K562 (cell line): ENCODE measurements around the gene SKAP1. TPM values are rescaled to one million over a fixed set of nuclear protein-coding genes. Genes with fewer than 3 reads are reported as not detected.

Experiments
- BRCA1 ChIP-seq, 2 experiments: fragments of 450-650 bp in 1 of 2; sonication (generic) in 1 of 2; formaldehyde crosslinking in 1 of 2; IDR thresholded peaks; 2 replicates each; pipeline versions ENCODE4 v1.5.0 to v1.6.1; 2017 to 2020; ENCODE audit warnings: mild to moderate bottlenecking in 1 of 2, missing genetic modification reagents in 1 of 2
- ESRRB ChIP-seq: fragments of 250-450 bp; sonication (Bioruptor Pico); IDR thresholded peaks from 2 replicates; pipeline ENCODE4 v1.5.0; 2020; ENCODE audit warnings: mild to moderate bottlenecking, moderate library complexity, borderline replicate concordance
- FIP1L1 ChIP-seq: fragments of 200-400 bp; formaldehyde crosslinking; IDR thresholded peaks from 2 replicates; pipeline ENCODE4 v1.6.1; 2018; ENCODE audit warnings: mild to moderate bottlenecking, low read depth, low read length; ENCODE audit not compliant: poor library complexity, severe bottlenecking
- FOXJ2 ChIP-seq: fragments of 200-800 bp; sonication (Bioruptor generic); IDR thresholded peaks from 2 replicates; pipeline ENCODE4 v1.6.1; 2016; ENCODE audit warnings: missing genetic modification characterization, missing compliant biosample characterization
- MTF1 ChIP-seq: fragments of 250-450 bp; sonication (Bioruptor Pico); IDR thresholded peaks from 2 replicates; pipeline ENCODE4 v1.9.0; 2021; ENCODE audit warnings: moderate library complexity, mild to moderate bottlenecking, inconsistent platforms, borderline replicate concordance
- MXI1 ChIP-seq: IDR thresholded peaks from 2 replicates; pipeline ENCODE4 v1.6.1; 2011; ENCODE audit warnings: low read depth, mild to moderate bottlenecking, improper control_type of control experiment, low read length
- NR2F6 ChIP-seq: fragments of 450-650 bp; formaldehyde crosslinking; IDR thresholded peaks from 2 replicates; pipeline ENCODE4 v1.4.0; 2020; ENCODE audit warnings: mild to moderate bottlenecking
- PRPF4 ChIP-seq: fragments of 200-400 bp; formaldehyde crosslinking; IDR thresholded peaks from one replicate; pipeline ENCODE4 v1.6.1; 2017; ENCODE audit warnings: low read length, low read depth, mild to moderate bottlenecking; ENCODE audit not compliant: insufficient read depth, poor library complexity, severe bottlenecking
- RB1 ChIP-seq: fragments of 450-650 bp; IDR thresholded peaks from 2 replicates; pipeline ENCODE4 v1.6.1; 2017; ENCODE audit warnings: low read depth, mild to moderate bottlenecking
- RBFOX2 ChIP-seq: fragments of 200-400 bp; formaldehyde crosslinking; IDR thresholded peaks from 2 replicates; pipeline ENCODE4 v1.6.1; 2017; ENCODE audit warnings: low read depth, mild to moderate bottlenecking, low read length, moderate library complexity
- SMARCA5 ChIP-seq: fragments of 450-650 bp; IDR thresholded peaks from 2 replicates; pipeline ENCODE4 v1.6.1; 2016
- SMARCE1 ChIP-seq: fragments of 450-650 bp; IDR thresholded peaks from 2 replicates; pipeline ENCODE4 v1.7.1; 2016; ENCODE audit warnings: mild to moderate bottlenecking
- SMC3 ChIP-seq: conservative IDR thresholded peaks from 2 replicates; pipeline ENCODE4 v1.6.1; 2011; ENCODE audit warnings: low read depth, low read length, improper control_type of control experiment; ENCODE audit not compliant: insufficient read depth
- polyA plus RNA-seq, 8 experiments: library from polyadenylated mRNA; depleted of rRNA in 4 of 8; stranded (reverse) in 5 of 8; unstranded in 3 of 8; fragments of >200 nt; fragmentation: Nextera tagmentation in 2 of 8; fragmentation: Illumina TruSeq in 1 of 8; extraction: Ambion mirVana in 2 of 8; extraction: Trizol in 1 of 8; gene quantifications; 2 replicates each; pipeline versions ENCODE4 v1.2.1 to v1.2.3, GENCODE V29; 2011 to 2014; ENCODE audit warnings: inconsistent platforms in 1 of 8, missing spikeins in 1 of 8
- total RNA-seq, 7 experiments: library from RNA; depleted of rRNA in 6 of 7; stranded (reverse); fragments of >200 nt in 6 of 7; fragmentation: Illumina TruSeq in 2 of 7; extraction: Trizol in 2 of 7; gene quantifications; 2 replicates each; pipeline versions ENCODE4 v1.2.1 to v1.2.3, GENCODE V29; 2011 to 2021; ENCODE audit warnings: low replicate concordance in 1 of 7
- TF ChIP-seq, protein P1 (sequence below): fragments of 450-650 bp; conservative IDR thresholded peaks from 2 replicates; pipeline ENCODE4 v1.6.1; 2016; ENCODE audit warnings: missing genetic modification characterization, low read depth, mild to moderate bottlenecking, control low read depth, missing compliant biosample characterization
- TF ChIP-seq, protein P2 (sequence below): fragments of 450-650 bp; IDR thresholded peaks from 2 replicates; pipeline ENCODE4 v1.6.1; 2016
- TF ChIP-seq, protein P3 (sequence below): fragments of 250-450 bp; sonication (Bioruptor Pico); IDR thresholded peaks from 2 replicates; pipeline ENCODE4 v1.5.0; 2021
- TF ChIP-seq, protein P4 (sequence below): sonication (generic); formaldehyde crosslinking; IDR thresholded peaks from 2 replicates; pipeline ENCODE4 v1.8.0; 2022; ENCODE audit warnings: mild to moderate bottlenecking, missing genetic modification reagents
- TF ChIP-seq, protein P5 (sequence below): sonication (generic); formaldehyde crosslinking; IDR thresholded peaks from 2 replicates; pipeline ENCODE4 v1.8.0; 2023; ENCODE audit warnings: missing genetic modification reagents, mild to moderate bottlenecking, borderline replicate concordance

Gene SKAP1
- total and polyA plus RNA-seq, 9 of the 15 experiments (the other 6 are each of a cell fraction or from before 2014, with no cell fraction given), result 0.06 to 0.80 (median 0.10) TPM; not detected in 4

DNA sequence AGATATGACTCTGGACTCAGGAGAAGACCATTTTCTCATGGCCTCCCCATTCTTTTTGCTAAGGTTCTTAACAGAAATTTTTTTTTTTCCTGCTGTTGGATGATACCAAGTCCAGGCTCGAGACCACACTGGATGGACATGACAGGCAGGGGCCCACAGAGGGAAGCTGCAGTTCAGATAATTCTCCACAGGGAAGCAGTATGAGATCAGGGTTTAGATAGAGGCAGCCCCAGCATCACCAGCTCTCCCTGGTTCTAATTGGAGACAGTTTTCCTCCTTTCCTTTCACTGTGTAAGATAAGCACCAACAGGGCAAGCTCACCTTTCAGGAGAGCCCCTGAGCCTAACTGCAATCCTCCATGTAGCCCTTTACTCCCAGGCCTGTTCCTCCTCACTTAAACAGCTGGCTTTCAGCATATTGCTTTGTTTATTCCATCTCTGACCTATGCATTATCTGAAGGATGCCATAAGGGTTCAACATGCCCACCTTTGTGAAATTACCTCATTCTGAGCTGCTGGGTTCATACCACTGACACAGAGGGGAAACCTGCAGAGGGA, 214.4 kb downstream of the SKAP1 start (continued):
- TF ChIP-seq, protein P1, sequence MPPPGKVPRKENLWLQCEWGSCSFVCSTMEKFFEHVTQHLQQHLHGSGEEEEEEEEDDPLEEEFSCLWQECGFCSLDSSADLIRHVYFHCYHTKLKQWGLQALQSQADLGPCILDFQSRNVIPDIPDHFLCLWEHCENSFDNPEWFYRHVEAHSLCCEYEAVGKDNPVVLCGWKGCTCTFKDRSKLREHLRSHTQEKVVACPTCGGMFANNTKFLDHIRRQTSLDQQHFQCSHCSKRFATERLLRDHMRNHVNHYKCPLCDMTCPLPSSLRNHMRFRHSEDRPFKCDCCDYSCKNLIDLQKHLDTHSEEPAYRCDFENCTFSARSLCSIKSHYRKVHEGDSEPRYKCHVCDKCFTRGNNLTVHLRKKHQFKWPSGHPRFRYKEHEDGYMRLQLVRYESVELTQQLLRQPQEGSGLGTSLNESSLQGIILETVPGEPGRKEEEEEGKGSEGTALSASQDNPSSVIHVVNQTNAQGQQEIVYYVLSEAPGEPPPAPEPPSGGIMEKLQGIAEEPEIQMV (tag), result no peak
- 0 out of 2 replicates have a peak, but pooled peaks have one; percentile 33 for TF ChIP-seq RB1
- no peak for TF ChIP-seq PRPF4
- TF ChIP-seq, protein P2, sequence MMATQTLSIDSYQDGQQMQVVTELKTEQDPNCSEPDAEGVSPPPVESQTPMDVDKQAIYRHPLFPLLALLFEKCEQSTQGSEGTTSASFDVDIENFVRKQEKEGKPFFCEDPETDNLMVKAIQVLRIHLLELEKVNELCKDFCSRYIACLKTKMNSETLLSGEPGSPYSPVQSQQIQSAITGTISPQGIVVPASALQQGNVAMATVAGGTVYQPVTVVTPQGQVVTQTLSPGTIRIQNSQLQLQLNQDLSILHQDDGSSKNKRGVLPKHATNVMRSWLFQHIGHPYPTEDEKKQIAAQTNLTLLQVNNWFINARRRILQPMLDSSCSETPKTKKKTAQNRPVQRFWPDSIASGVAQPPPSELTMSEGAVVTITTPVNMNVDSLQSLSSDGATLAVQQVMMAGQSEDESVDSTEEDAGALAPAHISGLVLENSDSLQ, result peak; percentile 80
- no peak for TF ChIP-seq MXI1
- no peak for TF ChIP-seq MTF1 (CRISPR knock-in tag)
- TF ChIP-seq, protein P3, sequence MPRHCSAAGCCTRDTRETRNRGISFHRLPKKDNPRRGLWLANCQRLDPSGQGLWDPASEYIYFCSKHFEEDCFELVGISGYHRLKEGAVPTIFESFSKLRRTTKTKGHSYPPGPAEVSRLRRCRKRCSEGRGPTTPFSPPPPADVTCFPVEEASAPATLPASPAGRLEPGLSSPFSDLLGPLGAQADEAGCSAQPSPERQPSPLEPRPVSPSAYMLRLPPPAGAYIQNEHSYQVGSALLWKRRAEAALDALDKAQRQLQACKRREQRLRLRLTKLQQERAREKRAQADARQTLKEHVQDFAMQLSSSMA (CRISPR knock-in tag), result no peak
- peak; percentile 86 for TF ChIP-seq SMC3
- TF ChIP-seq, protein P4, sequence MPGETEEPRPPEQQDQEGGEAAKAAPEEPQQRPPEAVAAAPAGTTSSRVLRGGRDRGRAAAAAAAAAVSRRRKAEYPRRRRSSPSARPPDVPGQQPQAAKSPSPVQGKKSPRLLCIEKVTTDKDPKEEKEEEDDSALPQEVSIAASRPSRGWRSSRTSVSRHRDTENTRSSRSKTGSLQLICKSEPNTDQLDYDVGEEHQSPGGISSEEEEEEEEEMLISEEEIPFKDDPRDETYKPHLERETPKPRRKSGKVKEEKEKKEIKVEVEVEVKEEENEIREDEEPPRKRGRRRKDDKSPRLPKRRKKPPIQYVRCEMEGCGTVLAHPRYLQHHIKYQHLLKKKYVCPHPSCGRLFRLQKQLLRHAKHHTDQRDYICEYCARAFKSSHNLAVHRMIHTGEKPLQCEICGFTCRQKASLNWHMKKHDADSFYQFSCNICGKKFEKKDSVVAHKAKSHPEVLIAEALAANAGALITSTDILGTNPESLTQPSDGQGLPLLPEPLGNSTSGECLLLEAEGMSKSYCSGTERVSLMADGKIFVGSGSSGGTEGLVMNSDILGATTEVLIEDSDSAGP, result no peak
- no peak for TF ChIP-seq FOXJ2 (tag)
- no peak for TF ChIP-seq RBFOX2
- no peak for TF ChIP-seq FIP1L1
- no peak for TF ChIP-seq BRCA1 (IDR thresholded peaks at IDR 0.05)
- TF ChIP-seq BRCA1 (CRISPR knock-in tag; IDR thresholded peaks at IDR 0.05), result no peak
- TF ChIP-seq SMARCE1, result no peak
- no peak for TF ChIP-seq NR2F6 (CRISPR knock-in tag)
- TF ChIP-seq SMARCA5, result no peak
- TF ChIP-seq, protein P5, sequence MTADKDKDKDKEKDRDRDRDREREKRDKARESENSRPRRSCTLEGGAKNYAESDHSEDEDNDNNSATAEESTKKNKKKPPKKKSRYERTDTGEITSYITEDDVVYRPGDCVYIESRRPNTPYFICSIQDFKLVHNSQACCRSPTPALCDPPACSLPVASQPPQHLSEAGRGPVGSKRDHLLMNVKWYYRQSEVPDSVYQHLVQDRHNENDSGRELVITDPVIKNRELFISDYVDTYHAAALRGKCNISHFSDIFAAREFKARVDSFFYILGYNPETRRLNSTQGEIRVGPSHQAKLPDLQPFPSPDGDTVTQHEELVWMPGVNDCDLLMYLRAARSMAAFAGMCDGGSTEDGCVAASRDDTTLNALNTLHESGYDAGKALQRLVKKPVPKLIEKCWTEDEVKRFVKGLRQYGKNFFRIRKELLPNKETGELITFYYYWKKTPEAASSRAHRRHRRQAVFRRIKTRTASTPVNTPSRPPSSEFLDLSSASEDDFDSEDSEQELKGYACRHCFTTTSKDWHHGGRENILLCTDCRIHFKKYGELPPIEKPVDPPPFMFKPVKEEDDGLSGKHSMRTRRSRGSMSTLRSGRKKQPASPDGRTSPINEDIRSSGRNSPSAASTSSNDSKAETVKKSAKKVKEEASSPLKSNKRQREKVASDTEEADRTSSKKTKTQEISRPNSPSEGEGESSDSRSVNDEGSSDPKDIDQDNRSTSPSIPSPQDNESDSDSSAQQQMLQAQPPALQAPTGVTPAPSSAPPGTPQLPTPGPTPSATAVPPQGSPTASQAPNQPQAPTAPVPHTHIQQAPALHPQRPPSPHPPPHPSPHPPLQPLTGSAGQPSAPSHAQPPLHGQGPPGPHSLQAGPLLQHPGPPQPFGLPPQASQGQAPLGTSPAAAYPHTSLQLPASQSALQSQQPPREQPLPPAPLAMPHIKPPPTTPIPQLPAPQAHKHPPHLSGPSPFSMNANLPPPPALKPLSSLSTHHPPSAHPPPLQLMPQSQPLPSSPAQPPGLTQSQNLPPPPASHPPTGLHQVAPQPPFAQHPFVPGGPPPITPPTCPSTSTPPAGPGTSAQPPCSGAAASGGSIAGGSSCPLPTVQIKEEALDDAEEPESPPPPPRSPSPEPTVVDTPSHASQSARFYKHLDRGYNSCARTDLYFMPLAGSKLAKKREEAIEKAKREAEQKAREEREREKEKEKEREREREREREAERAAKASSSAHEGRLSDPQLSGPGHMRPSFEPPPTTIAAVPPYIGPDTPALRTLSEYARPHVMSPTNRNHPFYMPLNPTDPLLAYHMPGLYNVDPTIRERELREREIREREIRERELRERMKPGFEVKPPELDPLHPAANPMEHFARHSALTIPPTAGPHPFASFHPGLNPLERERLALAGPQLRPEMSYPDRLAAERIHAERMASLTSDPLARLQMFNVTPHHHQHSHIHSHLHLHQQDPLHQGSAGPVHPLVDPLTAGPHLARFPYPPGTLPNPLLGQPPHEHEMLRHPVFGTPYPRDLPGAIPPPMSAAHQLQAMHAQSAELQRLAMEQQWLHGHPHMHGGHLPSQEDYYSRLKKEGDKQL (CRISPR knock-in tag), result no peak
- no peak for TF ChIP-seq ESRRB
